Activated T-cell treated with anti-CD3 and anti-CD28 coated beads for 4 hours (primary cell): ENCODE measurements around the gene TMEM37.

Experiments
- DNase-seq: peaks from one replicate; pipeline ENCODE4 v3.0.0-alpha.2; 2020

Gene TMEM37

DNA sequence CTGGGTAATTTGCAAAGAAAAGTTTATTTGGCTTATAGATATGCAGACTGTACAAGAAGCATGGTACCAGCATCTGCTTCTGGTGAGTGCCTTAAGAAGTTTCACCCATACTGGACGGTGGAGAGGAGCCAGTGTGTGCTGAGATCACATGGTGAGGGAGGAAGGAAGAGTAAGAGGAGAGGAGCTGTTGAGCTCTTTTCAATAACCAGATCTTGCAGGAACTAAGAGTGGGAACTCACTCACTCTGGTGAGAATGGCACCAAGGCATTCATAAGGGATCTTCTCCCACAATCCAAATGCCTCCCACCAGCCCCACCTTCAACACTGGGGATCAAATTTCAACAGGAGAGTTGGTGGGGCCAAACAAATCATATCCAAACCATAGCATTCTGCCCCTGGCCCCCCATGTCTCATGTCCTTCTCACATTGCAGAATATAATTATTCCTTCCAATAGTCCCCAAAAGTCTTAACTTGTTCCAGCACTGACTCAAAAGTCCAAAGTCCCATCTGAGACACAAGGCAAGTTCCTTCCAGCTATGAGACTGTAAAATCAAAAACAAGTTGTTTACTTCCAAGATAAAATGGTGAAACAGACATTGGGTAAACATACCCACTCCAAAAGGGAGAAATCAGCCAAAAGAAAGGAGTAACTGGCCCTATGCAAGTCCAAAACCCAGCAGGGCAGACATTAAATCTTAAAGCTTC, 11.7 kb upstream of the TMEM37 start:
- no peak for DNase-seq

DNA sequence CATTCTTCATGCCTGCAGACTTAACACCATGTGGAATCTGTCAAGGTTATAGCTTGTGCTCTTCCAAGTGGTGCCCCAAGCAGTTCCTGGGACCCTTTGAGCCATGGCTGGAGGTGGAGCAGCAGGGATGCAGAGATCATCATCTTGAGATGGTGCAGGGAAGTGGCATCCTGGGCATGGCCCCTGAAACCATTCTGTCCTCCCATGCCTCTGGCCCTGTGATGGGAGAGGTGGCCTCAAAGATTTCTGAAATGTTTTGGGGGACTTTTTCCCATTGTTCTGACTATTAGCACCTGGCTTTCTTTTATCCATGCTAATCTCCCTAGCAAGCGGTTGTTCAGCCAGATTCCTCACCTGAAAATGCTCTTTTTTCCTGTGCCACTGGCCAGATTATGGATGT, 10.3 kb upstream of the TMEM37 start:
- no peak for DNase-seq

- DNase-seq = no peak
Observed at GRCh38 chr2:119421741-119422140, 9.9 kb upstream of the TMEM37 start.

DNA sequence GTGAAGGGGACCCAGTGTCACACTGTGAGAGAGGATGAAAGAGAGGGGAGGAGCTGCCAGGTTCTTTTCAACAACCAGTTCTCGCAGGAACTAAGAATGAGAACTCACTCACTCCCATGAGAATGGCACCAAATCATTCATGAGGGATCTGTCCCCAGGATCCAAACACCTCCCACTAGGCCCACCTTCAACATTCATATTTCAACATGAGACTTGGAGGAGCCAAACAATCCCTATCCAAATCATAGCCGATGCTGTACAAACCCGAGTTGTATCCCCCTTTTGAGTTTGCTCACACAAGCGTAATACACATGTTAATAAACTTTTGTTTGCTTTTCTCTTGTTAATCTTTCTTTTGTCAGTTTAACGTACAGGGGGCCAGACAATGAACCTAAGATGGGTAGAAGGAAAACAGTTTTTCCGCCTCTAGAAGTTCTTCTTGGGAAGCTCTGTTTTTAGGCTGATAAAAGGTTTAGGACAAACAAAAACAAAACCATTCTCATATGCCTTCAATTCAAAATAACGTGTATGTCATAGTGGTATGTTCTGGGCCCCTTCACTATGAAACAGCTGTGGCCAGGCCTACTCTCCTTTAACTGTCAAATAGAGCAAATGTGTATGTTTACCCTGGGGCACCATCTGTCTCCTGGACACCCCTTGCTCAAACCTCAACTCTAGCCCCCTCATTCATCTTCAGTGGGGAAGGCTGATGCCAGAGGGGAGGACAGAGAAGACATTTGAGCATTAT, 9.1 kb upstream of the TMEM37 start:
- no peak for DNase-seq

DNA sequence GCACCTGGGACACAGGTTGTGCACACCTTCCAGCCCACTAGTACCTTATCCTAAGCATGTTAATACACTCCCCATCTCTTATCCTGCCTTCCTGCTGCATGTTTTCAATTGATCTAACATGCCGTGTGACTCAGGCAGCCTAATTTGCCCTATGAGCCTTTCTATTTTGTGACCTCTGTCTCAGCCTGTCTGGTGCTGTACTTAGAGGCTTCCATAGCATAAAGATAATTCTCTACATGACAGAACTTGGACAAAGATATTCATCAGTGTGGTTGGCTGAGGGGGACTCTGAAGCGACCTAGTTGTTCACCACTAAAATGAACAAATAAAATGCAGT, 8.6 kb upstream of the TMEM37 start:
- no peak for DNase-seq

DNA sequence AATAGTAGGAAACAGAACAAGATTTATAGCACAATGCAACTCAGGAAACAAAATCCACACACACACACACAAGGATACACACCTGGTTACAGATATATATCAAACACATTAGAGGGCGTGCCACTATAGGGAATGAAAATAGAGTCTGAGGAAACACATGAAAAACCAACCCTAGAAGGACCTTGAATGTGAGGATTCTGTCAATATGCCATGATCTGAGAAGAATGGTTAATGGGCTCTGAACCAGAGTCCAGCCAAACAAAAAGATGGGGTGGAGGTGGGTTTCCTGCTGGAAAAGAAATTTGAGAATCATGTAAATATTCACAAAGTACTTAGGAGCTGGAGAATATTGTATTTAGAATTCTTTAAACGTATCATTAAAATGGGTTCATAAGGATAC, 7.8 kb upstream of the TMEM37 start:
- no peak for DNase-seq

- DNase-seq = no peak
Observed at GRCh38 chr2:119424284-119425118, 7.2 kb upstream of the TMEM37 start.

- no peak for DNase-seq
Observed at GRCh38 chr2:119425119-119425405, 6.6 kb upstream of the TMEM37 start.

DNA sequence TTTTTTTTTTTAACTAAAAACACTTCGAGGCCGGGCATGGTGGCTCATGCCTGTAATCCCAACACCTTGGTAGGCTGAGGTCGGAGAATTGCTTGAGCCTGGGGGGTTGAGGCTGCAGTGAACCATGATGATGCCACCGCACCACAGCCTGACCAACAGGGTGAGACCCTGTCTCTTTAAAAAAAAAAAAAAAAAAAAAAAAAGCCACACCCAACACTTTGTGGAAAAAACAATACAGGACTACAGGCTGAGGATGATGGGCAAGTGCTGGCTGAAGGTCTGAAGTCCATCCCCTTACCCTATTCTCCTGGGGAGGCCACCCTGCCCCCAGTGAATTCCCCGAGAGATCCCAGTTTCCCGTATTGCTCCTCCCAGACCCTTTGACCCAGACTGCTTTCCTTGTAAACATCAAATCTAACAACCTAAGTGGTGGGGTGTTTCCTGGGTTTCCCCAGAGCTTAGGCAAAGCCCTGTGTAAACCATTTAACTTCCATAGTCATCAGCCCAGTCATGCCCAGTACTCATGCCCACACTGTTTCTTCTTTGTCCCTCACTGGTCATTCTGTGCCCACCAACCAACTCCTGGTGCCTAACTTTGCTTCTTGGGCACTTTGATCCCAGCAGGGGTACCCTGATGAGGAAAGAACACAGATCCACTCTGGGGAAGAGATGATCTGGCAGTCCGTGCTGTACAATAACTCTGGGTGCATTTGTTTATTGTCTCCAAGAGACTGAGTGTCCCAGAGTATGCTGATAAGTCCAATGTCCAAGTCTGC, 5.8 kb upstream of the TMEM37 start:
- DNase-seq = no peak

DNA sequence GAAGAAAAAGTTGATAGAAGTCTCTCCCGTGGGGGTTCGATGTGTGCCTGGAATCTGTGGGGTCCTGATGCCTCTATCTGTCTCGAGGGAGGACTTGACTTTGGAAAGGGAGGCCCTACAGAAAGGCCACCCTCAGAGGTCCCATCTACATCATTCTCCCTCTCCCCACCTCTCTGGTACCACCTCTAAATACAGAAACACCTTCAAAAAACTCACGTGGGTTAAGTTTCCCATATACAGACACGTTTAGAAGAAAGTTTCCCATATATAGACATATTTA, 5.3 kb upstream of the TMEM37 start:
- DNase-seq = no peak

DNA sequence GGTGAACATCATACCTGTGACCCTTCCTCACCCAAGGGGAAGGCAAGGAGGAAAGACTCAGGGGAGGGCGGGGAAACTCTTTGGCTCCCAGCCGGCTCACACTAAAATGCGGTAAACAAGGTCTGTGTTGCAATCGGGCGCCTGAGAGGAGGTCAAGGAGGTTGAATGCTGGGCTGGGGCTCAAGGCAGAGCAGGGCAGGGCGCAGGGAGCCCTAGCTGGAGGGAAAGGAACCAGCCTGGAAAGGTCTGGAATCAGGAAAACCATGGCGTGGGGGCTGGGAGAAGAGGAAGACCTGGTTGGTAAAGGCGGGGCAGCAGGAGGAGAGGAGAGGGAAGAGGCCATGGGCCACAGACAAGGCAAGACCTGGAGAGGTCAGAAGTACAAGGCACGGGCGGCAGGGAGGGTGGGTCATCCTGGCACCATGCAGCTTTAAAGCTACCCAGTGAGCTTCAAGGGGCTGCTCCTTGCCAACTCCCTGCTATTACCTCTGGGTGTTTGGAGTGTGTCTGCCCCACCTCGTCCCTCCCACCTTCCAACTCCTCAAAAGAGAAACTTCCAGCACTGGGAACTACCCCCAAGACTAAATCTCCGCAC, 4.8 kb upstream of the TMEM37 start:
- DNase-seq = no peak

DNA sequence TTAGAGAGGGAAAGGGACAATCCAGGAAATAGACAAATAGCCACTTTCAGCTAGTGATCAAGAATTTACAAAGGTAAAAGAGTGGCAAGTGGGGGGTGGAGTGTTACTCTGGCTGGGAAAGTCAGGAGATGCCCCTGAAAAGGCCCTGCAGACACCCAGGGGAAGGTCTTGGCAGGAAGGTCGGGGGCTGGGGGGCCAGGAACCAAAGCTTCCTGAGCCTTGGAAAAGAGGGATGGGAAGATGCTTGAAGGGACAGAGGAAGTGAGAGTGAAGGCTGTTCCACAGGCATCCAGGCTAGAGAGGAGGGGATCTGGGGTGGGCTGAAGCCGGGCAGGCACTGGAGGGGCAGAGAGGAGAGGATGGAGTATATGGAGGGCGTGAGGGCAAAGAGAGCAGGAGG, 3.9 kb upstream of the TMEM37 start:
- DNase-seq = no peak

DNA sequence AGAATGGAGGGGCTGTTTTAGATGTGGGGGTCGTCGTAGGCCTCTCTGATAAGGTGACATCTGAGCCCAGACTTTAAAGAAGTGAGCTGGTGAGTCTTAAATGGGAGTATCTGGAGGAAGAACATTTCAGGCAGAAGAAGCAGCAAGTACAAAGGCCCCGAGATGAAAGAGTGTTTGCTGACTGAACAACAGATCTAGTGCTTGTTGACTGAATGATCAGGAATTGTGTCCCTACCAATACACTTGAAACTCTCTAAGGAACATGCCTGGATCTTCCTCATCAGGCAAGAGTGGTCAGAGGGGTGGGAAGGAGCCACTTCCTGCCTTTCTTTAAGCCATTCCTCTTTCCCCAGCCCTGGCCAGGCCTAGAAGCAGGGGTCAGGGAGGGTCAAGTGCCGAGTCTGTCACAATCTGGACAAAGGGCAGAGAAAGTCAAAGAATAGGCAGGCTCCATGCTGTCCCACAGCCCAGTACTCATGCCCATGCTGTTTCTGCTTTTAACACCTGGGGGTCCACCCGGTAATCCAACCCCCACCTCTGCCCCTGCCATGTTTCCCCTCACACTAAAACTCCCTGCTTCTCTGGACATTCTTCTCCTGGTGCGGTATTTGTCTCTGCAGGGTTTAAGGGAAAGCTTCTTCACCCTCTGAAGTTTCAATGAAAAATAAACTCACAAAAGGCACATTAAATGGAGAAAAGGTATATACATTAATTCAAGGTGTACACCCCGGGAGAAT, 3.0 kb upstream of the TMEM37 start:
- DNase-seq = no peak

DNA sequence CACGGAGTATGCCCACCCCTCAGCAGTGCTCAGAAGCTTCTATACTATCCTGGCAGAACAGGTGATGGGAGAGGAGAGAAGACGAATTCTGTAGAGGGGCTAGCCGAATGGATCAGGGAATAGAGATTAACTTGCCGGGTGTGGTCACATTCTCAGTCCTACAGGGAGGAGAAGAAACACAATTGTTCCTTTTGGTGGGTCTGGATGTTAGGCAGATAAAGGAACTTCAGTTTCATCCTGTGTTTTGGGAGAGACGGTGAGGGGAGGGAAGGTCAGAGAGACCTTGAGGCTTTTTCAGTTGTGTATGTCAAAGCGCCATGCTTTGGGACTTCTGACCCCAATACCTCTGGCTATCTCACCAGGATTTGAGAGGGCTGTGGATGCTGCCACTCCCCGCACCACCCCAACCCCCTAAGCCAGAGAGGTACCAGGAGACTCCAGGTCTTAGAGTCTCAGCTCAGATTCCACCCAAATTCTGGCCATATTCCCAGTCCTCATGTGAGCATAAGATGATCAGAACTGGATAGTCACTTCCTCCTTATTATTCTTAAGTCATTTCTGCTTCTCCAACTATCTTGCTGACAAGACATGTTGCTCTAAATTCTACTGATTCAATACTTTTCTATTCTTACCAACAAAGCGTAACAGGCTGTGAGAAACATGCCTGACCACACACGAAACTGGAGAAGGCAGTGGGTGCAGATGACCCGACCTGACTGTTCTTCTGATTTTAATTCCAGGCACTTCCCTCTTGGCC, 2.3 kb upstream of the TMEM37 start:
- no peak for DNase-seq

DNA sequence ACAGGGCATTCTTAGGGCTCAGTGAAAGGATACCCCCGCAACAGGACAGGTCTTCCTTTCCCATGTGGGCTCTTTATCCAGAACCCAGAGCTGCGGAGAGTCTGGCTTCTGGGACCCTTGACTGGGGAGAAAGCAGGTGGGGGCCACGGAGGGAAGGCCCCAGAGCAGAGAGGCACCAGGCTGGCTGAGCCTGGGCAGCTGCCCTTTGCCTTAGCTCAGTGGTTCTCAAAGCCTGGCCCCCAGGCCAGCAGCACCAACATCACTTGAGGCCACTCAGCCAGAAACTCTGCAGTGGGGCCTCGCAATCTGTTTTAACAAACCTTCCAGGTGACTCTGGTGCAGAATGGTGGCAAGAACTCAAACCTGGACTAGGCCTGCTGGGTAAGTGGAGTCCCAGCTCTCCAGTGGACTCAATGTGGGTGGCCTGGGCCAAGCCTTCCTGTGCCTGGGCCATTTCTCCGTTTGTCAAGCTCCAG, 1.6 kb upstream of the TMEM37 start:
- DNase-seq = no peak

DNA sequence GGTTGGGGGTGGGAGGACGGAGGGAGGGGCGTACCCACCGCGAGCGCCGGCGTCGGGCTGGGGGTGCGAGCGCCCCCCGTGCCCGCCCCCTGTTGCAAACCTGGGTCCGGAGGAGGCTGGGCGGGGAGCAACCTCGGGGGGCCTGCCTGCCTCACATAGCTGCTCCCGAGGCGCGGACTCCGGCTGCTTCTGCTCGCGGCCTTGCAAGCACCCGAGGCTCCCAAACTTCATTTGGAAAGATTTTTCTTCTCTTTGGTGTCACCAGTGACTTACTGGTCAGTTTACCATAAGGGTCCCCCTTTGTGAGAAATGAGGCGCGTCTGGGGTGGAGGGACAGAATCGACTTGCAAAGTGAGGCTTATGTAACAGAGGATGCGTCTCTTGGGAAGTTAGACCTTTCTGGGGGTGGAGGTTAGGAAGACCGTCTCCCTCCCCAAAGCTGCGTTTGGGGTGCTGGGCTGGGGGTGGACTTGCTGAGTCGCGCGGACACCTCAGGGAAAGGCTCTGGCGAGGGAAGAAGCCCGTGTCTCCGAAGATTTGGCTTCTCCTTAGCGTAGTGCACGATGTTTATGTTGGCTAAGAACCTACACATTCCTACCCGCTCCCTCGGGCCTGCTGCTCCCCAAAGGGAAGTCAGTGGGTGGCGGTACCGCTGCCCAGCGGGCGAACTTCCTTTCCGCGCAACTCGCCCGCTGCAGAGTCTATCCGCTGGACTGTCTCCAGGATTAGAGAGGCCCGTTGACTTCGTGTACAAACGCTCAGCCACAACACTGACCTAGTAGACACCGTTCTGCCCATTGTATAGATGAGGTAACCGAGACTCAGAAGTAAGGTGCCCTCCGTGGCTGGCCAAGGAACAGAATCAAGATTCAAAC, 559 bp downstream of the TMEM37 start:
- DNase-seq = no peak

- DNase-seq = no peak
Observed at GRCh38 chr2:119432851-119433522, 1.3 kb downstream of the TMEM37 start.

- DNase-seq = no peak
Observed at GRCh38 chr2:119433636-119434327, 2.1 kb downstream of the TMEM37 start.

DNA sequence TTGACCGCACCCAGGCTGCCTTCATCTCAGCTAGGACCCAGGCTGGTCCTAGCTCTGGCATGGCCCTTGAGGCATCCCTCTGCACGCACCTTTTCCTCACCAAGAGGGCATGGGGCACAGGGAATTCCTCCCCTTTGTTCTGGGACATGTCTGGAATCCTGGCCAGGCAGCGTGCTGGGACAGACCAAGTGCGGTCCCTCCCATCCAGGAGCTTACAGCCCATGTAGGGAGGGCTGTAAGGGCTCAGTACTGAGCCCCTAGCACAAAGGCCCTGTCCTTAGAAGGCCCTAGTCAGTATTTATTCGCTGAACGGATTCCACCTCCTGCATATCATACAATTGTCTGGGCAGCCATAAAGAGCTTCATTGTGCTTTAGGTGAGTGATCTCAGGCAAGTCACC, 3.0 kb downstream of the TMEM37 start:
- DNase-seq = no peak
